ENCODE data around the gene FERMT2.

Gene FERMT2, protein sequence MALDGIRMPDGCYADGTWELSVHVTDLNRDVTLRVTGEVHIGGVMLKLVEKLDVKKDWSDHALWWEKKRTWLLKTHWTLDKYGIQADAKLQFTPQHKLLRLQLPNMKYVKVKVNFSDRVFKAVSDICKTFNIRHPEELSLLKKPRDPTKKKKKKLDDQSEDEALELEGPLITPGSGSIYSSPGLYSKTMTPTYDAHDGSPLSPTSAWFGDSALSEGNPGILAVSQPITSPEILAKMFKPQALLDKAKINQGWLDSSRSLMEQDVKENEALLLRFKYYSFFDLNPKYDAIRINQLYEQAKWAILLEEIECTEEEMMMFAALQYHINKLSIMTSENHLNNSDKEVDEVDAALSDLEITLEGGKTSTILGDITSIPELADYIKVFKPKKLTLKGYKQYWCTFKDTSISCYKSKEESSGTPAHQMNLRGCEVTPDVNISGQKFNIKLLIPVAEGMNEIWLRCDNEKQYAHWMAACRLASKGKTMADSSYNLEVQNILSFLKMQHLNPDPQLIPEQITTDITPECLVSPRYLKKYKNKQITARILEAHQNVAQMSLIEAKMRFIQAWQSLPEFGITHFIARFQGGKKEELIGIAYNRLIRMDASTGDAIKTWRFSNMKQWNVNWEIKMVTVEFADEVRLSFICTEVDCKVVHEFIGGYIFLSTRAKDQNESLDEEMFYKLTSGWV

GRCh38 chr14:52950898-52951680, at the start of gene FERMT2:
Gene FERMT2, minus strand, starts transcription at chr14:52951050. Its CDS starts 482 bp downstream, at chr14:52950568.
- peak; percentile 54 for DNase-seq

DNA sequence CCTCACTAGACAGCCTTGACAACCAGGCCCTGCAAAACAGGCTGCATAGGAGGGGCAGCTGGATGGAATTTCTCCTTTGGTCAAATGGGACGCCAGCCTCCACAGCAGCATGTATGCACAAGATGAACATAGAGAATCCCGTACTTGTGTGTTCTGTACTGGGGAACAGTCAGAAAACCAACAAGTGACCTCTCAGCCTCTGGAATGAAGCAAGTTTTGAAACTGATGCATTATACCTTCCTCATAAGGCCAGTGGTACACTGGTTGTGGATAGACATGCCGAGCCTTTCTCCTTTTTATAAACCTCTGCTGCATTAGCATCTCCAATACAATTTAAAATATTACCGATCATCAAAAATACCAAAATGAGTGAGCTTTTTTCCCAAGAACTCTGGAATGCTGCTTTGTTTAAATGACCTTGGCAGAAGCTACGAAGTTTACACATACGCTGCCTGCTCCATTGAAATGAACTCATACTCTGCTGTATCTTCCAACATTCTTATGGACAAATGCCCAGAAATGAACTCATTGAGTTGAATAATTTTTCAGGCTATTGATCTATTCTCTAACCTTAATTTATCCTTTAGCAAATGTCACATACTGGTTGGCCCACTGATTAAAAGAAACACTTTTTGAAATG, 47.6 kb upstream of the FERMT2 start:
- DNase-seq, result no peak

DNA sequence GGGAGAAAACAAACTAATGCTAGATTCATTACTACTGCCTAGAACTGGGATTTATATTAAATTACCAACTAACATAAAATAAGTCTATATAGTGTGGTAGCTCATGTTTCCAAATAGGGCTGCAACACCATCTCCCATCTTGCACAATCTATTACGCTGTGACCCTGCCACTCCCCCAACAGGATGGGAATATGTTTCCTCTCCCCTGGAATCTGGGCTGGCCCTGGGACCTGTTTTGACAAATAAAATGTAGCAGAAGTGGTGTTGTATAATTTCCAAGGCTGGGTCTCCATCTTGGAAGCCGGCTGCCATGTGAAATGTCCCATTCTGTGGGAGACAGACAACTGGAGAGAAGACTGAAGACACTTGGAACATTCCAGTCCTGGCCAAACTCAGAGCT, 45.6 kb upstream of the FERMT2 start:
- DNase-seq, result no peak

DNA sequence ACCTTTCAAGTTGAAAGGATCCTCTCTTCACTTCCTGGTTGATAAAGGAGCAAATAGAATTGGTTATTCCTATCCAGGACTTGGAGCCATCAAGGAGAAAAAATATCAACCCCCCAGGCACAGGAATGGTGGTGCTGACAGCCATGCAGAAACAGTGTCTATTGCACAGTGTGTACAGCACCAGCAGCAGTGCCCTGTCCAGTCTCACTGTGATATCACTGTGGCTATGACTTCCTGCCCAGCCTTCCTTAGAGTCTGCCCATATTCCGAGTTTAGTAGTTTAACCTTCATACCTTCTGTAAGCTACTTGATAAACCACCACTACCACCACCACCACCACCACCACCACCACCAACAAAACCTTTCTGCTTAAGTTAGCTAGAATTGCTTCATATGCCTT, 45.1 kb upstream of the FERMT2 start:
- DNase-seq, result no peak

DNA sequence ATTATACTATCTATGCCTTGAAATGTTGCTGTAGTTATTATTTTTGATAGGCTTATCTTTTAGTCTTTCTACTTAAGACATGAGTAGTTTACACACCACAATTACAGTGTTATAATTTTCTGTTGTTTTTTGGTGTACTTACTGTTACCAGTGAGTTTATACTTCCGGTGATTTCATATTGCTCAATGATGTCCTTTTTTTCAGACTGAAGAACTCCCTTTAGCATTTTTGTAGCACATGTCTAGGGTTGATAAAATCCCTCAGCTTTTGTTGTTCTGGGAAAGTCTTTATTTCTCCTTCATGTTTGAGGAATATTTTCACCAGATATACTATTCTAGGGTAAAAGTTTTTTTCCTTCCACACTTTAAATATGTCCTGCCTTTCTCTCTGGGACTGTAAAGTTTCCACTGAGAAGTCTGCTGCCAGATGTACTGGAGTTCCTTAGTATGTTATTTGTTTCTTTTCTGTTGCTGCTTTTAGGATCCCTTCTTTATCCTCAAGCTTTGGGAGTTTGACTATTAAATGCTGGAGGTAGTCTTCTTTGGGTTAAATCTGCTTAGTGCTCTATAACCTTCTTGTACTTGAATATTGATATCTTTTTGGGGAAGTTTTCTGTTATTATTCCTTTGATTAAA, 41.5 kb upstream of the FERMT2 start:
- DNase-seq, result no peak

- DNase-seq, result no peak
These were observed 37.3 kb upstream of the FERMT2 start for GRCh38 chr14:52988139-52988538.

- peak; percentile 5 for DNase-seq
These were observed 36.7 kb upstream of the FERMT2 start for GRCh38 chr14:52987514-52987913.

DNA sequence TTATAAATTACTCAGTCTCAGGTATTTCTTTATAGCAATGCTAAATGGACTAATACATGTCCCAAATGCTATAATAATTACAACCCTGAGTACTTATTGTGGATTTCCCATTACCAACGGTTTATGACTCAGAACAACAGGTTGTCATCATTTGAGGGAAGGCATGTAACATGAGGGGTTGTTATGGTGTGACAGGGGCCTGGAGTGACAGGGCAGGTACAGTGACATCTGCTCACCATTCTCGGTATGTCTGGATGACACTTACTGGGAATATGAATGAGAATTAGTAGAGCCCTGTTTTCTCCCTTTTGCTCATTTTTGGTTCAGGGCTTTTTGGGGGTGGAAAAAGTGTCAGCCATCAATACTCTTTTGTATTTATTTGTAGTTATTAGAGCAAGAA, 36.2 kb upstream of the FERMT2 start:
- DNase-seq, result no peak

- no peak for DNase-seq
These were observed 26.9 kb upstream of the FERMT2 start for GRCh38 chr14:52977798-52978197.

DNA sequence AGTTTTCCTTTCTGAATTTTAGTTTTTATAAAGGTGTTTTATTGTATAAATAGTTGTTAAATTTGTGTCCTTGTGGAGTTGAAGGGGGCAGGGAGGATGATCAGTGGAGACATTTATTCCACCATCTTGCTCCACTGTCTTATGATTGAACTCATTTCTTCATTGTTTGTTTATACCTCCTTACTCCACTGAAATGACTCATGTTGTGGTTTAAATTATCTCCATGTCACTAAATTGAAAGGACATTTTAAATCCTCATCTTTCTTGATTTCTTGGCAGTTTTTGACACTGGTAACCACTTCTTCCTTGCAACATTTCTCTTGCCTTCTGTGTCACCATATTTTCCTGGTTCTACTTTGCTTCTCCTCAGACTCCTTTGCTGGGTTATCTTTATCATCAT, 23.6 kb upstream of the FERMT2 start:
- DNase-seq, result no peak

DNA sequence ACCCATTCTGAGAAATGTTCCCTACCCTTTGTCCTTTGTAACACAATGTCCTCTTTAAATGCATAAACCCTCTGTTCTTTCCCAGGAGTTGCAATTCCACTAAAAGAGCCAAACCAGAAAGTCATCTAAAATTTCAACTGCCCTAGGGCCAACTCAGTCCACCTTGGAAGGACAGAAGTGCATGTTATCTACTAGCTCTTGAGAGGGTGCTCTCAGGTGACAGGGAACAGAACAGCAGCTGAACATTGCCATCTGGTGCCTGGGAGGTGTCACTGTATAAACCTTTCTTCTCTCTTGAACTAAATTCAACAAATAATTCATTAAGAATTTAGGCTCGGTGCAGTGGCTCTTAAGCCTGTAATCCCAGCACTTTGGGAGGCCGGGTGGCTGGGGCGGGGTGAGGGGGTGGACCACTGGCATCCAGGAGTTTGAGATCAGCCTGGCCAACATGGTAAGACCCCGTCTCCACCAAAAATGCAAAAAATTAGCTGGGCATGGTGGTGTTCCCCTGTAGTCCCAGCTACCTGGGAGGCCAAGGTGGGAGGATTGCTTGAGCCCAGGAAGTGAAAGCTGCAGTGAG, 10.3 kb upstream of the FERMT2 start:
- DNase-seq, result peak; percentile 51

- DNase-seq, result no peak
These were observed 9.8 kb upstream of the FERMT2 start for GRCh38 chr14:52960627-52961026.

DNA sequence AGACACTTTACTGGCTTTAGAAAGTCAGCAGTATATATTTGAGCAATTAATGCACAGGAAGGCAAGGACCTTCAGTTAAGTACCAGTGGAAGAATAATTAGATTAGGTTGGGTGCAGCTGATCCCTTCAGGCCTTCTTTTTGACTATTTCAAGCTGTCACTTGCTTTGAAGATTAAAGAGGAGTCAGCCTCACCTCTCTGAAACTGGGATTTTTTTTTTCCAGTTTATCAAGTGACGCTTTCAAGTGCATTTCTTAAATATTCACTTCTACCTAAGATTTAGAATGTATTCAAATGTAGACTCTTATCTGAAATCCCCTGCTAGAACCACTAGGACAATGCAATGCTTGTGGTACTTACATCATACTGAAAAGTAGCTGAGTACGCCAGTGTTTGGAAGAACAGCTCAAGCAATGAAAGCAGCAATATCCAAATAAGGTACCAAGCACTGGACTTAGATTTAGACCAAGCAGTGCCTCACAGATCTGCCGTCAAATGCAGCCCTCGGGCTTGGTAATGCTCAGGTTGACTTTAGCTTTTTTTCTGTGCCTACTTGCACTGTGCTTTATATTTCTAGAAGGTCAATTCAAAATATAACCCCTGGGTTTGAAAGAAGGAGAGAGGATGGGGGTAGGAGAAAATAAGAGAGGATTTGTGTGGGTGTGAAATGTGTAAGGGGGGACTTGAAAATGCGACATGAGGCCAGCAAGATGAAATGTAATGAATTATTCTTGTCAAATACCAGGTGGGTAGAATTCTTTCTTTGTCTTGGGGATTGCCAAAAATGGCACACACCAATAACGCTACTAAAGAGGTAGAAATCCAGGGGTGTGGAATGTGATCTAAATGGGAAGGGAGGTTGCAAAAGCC, 3.7 kb upstream of the FERMT2 start:
- no peak for DNase-seq

- DNase-seq, result no peak
These were observed 1.1 kb upstream of the FERMT2 start for GRCh38 chr14:52951681-52952554.

GRCh38 chr14:52950410-52950897, 396 bp downstream of the FERMT2 start:
- no peak for DNase-seq

GRCh38 chr14:52949711-52950409, 990 bp downstream of the FERMT2 start:
- peak; percentile 29 for DNase-seq

GRCh38 chr14:52949249-52949648, 1.6 kb downstream of the FERMT2 start:
- DNase-seq, result no peak

DNA sequence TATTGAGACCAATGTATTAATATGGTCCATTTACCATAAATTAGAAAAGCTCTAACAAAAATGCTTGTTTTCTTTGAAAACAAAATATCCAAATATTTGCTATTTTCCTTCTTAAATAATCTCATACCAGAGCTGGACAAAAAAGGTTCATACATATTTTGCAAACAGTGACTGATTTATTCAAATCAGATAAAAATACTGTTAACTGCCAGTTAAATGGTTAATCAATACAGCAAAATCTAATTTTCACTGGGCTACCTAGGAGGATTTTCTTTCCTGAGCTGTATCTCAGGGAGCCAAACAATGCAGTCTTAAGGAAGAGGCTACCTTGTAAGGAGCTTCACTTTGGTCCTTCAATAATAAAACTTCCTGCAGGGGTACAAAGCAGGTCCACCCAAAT, 2.0 kb downstream of the FERMT2 start:
- DNase-seq, result no peak

DNA sequence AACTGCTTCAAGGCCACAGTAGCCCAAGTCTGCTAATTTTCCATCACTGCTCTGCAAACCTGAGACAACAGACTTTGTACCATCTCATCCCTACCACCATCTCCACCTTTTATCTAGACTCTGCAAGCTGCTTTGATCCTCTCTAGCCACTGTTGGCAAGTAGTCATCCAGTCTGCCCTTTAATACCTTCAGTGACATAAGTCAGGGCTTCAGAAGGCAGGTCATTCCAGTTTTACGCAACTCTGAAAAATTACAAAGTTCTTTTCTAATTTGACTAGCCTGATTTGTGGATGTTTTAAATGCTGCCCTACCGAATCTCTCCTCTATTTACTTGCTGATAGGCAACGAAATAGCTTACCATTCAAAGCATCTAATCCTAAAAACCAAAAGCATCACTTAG, 2.8 kb downstream of the FERMT2 start:
- no peak for DNase-seq

All from DMS 273 treated with DMSO at 0.1 percent for 48 hours (cell line).